GM13976 (cell line): ENCODE data around the gene HRAS.
A peak's percentile ranks its signal among the peaks of the same experiment; 100 is the strongest.
"Not testable (repeated sequence)": the region's sequence is repeated elsewhere in the genome, so short reads cannot be mapped to it uniquely, and the experiment has no call there.

Source experiments
- DNase-seq: peaks from one replicate; pipeline ENCODE4 v3.0.0; 2012; ENCODE audit warnings: low spot score
- in situ Hi-C: fragments of 300-500 bp; cut with MboI; formaldehyde crosslinking; loops from one replicate; pipeline ENCODE4 v1.12.0; 2022; ENCODE audit warnings: low sequenced_read_pairs, mixed read lengths, inconsistent platforms; ENCODE audit not compliant: unreplicated experiment
- TF ChIP-seq, protein P1 (sequence below): IDR thresholded peaks from 2 replicates; pipeline ENCODE4 v1.5.1; 2012; ENCODE audit warnings: borderline replicate concordance, mild to moderate bottlenecking; ENCODE audit not compliant: insufficient read depth; ENCODE audit errors: extremely low read depth, missing control alignments, control extremely low read depth

The HRAS gene

DNA sequence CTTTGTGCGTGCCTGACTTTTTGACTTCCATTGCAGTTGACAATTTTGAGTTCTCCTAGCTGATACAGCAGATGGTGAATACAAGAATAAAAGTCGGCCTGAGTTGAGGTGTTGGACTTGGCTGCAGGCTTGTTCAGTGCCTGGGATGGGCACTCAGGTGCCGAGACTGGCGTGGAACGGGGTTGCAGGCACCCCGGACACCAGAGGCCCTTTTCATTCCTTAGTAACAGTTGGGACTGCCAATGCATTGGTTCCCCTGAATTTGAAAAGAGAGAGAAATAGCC, 42.2 kb upstream of the HRAS start:
- no peak for DNase-seq
- in situ Hi-C loops, result no loop called here
- TF ChIP-seq, protein P1, sequence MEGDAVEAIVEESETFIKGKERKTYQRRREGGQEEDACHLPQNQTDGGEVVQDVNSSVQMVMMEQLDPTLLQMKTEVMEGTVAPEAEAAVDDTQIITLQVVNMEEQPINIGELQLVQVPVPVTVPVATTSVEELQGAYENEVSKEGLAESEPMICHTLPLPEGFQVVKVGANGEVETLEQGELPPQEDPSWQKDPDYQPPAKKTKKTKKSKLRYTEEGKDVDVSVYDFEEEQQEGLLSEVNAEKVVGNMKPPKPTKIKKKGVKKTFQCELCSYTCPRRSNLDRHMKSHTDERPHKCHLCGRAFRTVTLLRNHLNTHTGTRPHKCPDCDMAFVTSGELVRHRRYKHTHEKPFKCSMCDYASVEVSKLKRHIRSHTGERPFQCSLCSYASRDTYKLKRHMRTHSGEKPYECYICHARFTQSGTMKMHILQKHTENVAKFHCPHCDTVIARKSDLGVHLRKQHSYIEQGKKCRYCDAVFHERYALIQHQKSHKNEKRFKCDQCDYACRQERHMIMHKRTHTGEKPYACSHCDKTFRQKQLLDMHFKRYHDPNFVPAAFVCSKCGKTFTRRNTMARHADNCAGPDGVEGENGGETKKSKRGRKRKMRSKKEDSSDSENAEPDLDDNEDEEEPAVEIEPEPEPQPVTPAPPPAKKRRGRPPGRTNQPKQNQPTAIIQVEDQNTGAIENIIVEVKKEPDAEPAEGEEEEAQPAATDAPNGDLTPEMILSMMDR, result no peak

DNA sequence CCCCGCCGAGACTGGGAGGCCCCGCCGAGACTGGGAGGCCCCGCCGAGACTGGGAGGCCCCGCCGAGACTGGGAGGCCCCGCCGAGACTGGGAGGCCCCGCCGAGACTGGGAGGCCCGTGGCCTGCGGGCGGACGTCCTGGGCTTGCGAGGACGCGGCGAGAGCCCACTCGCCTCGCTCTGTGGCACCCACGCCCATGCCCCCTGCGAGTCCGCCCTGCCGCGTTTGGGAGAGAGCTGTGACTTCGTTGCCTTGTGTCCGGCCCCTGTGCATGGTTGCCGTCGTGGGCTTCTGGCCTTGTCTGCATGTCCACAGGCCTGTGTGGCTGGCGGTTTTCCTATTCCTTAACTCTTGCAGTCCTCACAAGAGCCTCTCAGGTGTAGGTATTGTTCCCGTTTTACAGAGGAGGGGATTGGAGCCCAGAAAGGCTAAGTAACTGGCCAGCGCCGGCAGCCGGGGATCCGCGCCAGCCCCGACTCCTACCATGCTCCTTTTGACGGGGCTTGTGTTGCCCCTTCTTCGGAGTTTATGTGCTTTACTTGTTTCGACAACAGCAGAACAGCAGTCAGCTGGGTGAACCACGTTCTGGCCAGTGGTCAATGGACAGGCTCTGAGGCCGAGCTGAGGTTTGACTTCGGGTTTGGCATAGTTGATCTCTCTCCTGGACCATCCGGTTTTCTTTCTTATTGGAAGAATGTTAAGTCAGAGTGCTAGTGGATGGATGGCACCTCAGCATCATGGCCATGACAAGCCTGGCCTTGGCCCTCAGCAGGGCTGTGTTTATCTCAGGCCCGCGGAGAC, 41.6 kb upstream of the HRAS start:
- in situ Hi-C loops, result no loop called here
- DNase-seq, result no peak
- TF ChIP-seq, protein P1, result no peak

DNA sequence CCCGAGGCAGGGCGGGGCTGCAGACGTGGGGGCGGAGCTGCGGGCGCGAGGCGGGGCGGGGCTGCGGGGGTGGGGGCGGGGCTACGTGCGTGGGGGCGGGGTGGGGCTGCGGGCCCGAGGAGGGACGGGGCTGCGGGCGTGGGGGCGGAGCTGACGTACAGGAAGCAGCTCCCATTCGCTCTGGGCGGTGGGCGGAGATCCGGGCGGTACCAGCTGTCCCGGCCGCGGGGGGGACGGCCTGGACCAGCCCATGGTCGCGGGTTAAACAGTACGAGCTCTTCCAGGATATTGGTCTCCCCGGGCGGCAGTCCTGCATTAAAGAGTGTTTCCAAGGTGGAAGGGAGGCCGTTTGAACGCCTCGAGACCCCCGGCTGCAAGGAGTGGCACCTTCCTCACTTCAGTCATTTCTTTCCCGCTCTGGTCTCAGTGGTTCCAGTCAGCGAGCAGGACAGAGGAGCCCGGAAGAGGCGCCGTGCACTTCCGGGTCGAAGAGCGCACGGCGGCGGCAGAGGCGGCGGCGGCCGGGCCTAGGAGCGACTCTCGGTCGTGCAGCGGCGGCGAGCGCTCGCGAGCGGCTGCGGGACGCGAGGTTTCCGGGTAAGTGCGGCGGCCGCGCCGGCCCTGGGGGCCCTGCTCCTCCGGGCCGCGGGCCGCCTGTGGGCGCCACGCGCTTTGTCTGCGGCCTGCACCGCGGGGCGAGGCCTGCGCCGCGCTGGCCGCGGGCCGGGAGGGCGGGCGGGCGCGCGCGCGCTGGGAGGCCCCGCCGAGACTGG, 40.8 kb upstream of the HRAS start, which contains the start of gene PHRF1:
TSS of gene PHRF1 (plus strand) at position 475 of the 773 bp plus-strand sequence. CDS start 5,043 bp downstream, outside the sequence.
- DNase-seq, result peak; percentile 100
- in situ Hi-C loops, result no loop called here
- TF ChIP-seq, protein P1, result no peak

DNA sequence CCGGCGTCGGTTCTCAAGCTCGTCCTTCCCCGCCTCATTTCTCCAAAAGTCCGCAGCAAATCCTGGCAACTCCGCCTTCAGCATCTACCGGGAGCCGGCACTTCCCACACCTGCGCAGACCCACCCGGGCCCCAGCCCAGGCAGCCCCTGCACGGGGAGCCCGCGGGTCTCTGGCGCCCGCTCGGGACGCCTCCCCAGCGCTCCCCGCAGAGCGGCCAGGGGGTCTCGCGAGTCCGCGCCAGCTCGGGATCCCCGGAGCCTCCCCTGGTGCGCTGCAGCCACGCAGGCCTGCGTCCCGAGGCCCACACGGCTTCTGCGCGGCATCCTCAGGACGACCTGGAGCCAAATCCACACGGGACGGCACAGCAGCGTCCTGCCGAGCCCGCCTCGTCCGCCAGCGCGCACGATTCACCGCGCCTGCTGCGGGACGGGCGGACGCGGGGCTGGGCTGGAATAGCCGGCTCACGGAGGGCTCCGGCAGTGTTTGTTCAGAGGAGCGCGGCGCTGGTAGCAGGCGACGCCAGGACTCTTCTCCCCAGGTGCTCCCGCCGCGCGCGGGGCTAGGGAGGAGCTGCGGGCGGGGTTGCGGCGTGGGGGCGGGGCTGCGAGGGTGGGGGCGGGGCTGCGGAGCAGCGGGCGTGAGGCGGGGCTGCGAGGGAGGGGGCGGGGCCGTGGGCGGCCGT, 40.1 kb upstream of the HRAS start:
- in situ Hi-C loops, result no loop called here
- DNase-seq, result no peak
- TF ChIP-seq, protein P1, result no peak

DNA sequence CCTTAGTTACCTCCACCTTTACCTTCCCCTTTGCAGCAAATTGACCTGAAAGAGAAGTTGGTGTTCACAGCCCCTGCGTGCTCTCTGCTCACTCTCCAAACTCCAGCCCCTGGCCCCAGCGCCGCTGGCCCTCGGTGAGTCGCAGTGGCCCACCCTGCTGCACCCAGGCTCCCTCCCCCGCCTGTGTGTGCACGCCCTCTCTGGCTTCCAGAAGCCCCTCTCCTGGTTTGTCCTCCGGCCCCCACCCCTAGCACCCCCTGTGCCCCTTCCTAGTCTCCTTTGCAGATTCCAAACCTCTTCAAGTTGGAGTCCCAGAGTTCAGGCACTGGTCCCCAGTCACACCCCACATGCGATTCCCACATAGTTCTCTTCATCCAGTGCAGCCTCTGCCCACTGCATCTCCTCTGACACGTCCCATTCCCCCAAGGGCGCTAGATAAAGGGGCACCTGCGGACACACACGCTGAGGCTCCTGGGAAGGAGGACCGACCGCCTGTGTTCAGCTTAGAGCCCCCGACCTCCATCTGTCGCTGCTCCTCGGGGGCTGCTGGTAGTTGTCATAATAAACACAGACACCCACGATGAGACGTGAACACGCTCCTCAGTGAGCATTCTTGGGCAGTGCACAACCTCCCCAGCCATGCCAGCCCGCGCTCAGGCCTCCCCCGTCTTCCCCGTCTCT, 39.4 kb upstream of the HRAS start:
- TF ChIP-seq, protein P1, result no peak
- DNase-seq, result no peak
- in situ Hi-C loops, result no loop called here

DNA sequence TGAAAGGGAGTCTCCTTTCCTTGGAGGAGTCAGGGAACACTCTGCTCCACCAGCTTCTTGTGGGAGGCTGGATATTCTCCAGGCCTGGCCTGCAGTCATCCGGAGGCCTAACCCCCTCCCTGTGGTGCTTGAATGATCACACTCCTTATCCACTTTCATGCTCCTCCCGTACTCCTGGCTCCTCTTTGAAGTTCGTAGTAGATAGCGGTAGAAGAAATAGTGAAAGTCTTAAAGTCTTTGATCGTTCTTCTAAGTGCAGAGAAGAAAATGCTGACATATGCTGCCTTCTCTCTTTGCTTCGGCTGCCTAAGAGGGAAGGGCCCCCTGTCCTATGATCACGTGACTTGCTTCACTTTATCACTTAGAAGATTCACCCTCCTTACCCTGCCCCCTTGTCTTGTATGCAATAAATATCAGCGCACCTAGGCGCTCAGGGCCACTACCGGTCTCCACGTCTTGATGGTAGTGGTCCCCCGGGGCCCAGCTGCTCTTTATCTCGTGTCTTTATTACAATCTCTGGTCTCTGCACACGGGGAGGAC, 38.7 kb upstream of the HRAS start:
- DNase-seq, in situ Hi-C loops: not testable (repeated sequence)
